SK-N-SH (cell line): ENCODE results near the gene CDK5RAP2. TPM values are rescaled to one million over a fixed set of nuclear protein-coding genes. Genes with fewer than 3 reads are reported as not detected.

ENCODE experiments used
- CTCF ChIA-PET: fragments of 300-600, 350-600 bp; formaldehyde crosslinking; extraction: SDS; loops from one replicate; lab custom pipeline; 2021; lab: Yijun Ruan, JAX
- POLR2A ChIA-PET: fragments of 350-600 bp; sonication (Branson Sonifier 250); formaldehyde crosslinking; extraction: SDS; loops from one replicate; lab custom pipeline; 2020; ENCODE audit warnings: antibody characterized with exemption, inconsistent platforms; lab: Yijun Ruan, JAX
- DNase-seq: peaks from one replicate; pipeline ENCODE4 v3.0.0; 2012
- H2AFZ ChIP-seq: fragments of 200-600 bp; sonication (generic); 2 replicates; pipeline ENCODE4 v1.8.1; 2016; ENCODE audit warnings: antibody characterized with exemption, mild to moderate bottlenecking, low read depth
- H3F3A ChIP-seq: fragments of 200-600 bp; sonication (generic); replicated peaks from 2 replicates; pipeline ENCODE3; 2016; ENCODE audit warnings: antibody characterized with exemption, mild to moderate bottlenecking; ENCODE audit not compliant: insufficient read depth
- H3K27ac ChIP-seq, 2 experiments: fragments of 200-500 bp in 1 of 2; fragments of 200-600 bp in 1 of 2; sonication (Bioruptor generic) in 1 of 2; sonication (generic), shearing (Covaris generic) in 1 of 2; 2 replicates each; pipeline versions ENCODE4 v1.5.1 to v1.6.1; 2014 to 2016; ENCODE audit warnings: low read depth in 2 of 2, inconsistent platforms in 1 of 2, low read length in 1 of 2, mild to moderate bottlenecking in 1 of 2, mixed read lengths in 1 of 2
- H3K27me3 ChIP-seq: fragments of 200-600 bp; sonication (generic), shearing (Covaris generic); 2 replicates; pipeline ENCODE4 v1.6.1; 2016; ENCODE audit warnings: mixed run types; ENCODE audit not compliant: insufficient read depth
- H3K36me3 ChIP-seq, 2 experiments: fragments of 200-500 bp in 1 of 2; fragments of 200-600 bp in 1 of 2; sonication (Bioruptor generic) in 1 of 2; sonication (generic) in 1 of 2; replicated peaks in 1 of 2; 2 replicates each; pipeline versions ENCODE3 to v1.5.1; 2014 to 2016; ENCODE audit warnings: low read length in 1 of 2, mild to moderate bottlenecking in 1 of 2; ENCODE audit not compliant: insufficient read depth in 2 of 2, control insufficient read depth in 1 of 2
- H3K4me1 ChIP-seq, 2 experiments: fragments of 200-500 bp in 1 of 2; fragments of 200-600 bp in 1 of 2; sonication (Bioruptor generic) in 1 of 2; sonication (generic), shearing (Covaris generic) in 1 of 2; 2 replicates each; pipeline versions ENCODE4 v1.5.1 to v1.6.1; 2014 to 2016; ENCODE audit warnings: low read depth in 1 of 2, low read length in 1 of 2, mixed run types in 1 of 2; ENCODE audit not compliant: insufficient read depth in 2 of 2, control insufficient read depth in 1 of 2
- H3K4me2 ChIP-seq: fragments of 200-600 bp; sonication (generic), shearing (Covaris generic); 2 replicates; pipeline ENCODE4 v1.6.1; 2017; ENCODE audit warnings: mixed run types
- H3K4me3 ChIP-seq, 2 experiments: fragments of 200-500 bp in 1 of 2; fragments of 200-600 bp in 1 of 2; sonication (Bioruptor generic) in 1 of 2; sonication (generic), shearing (Covaris generic) in 1 of 2; 2 replicates each; pipeline versions ENCODE4 v1.5.1 to v1.8.1; 2014 to 2016; ENCODE audit warnings: low read depth in 2 of 2, inconsistent platforms in 1 of 2, low read length in 1 of 2, mild to moderate bottlenecking in 1 of 2, mixed read lengths in 1 of 2, moderate library complexity in 1 of 2
- H3K79me2 ChIP-seq: fragments of 200-600 bp; sonication (generic); 2 replicates; pipeline ENCODE4 v1.8.1; 2017; ENCODE audit warnings: mild to moderate bottlenecking; ENCODE audit not compliant: insufficient read depth
- H3K9ac ChIP-seq: fragments of 200-600 bp; sonication (generic); 2 replicates; pipeline ENCODE4 v1.6.1; 2017; ENCODE audit warnings: mixed run types
- H3K9me2 ChIP-seq: fragments of 200-600 bp; sonication (generic); 2 replicates; pipeline ENCODE4 v1.6.1; 2017; ENCODE audit warnings: mixed run types
- H3K9me3 ChIP-seq: fragments of 200-600 bp; sonication (generic); 2 replicates; pipeline ENCODE4 v1.6.1; 2017; ENCODE audit warnings: mixed run types, mild to moderate bottlenecking, moderate library complexity
- H4K20me1 ChIP-seq: fragments of 200-600 bp; sonication (generic); 2 replicates; pipeline ENCODE4 v1.6.1; 2017; ENCODE audit warnings: mild to moderate bottlenecking, mixed run types; ENCODE audit not compliant: insufficient read depth
- CTCF ChIP-seq: fragments of 200-600 bp; sonication (generic); IDR thresholded peaks from 2 replicates; pipeline ENCODE4 v1.6.1; 2017; ENCODE audit warnings: antibody characterized with exemption, mild to moderate bottlenecking, moderate library complexity
- EP300 ChIP-seq, 2 experiments: IDR thresholded peaks; 2 replicates each; pipeline versions ENCODE4 v1.4.0 to v1.6.1; 2012; ENCODE audit warnings: borderline replicate concordance in 1 of 2, low read depth in 1 of 2, low read length in 1 of 2
- GABPA ChIP-seq: IDR thresholded peaks from 2 replicates; pipeline ENCODE4 v1.4.0; 2012; ENCODE audit warnings: low read depth, mild to moderate bottlenecking
- JUND ChIP-seq: IDR thresholded peaks from 2 replicates; pipeline ENCODE4 v1.4.0; 2012
- MEF2A ChIP-seq: IDR thresholded peaks from 2 replicates; pipeline ENCODE4 v1.4.0; 2012; ENCODE audit warnings: low read depth, borderline replicate concordance
- NFIC ChIP-seq: IDR thresholded peaks from 2 replicates; pipeline ENCODE4 v1.4.0; 2012; ENCODE audit warnings: borderline replicate concordance
- NRF1 ChIP-seq: IDR thresholded peaks from 2 replicates; pipeline ENCODE4 v1.6.1; 2012; ENCODE audit warnings: low read depth, mild to moderate bottlenecking, low read length
- PBX3 ChIP-seq: IDR thresholded peaks from 2 replicates; pipeline ENCODE4; 2012
- REST ChIP-seq: IDR thresholded peaks from 2 replicates; pipeline ENCODE4 v1.6.1; 2012; ENCODE audit warnings: mild to moderate bottlenecking, low read depth, low read length, moderate library complexity
- RXRA ChIP-seq: IDR thresholded peaks from 2 replicates; pipeline ENCODE4 v1.4.0; 2012; ENCODE audit warnings: low read depth, mild to moderate bottlenecking, borderline replicate concordance
- SIN3A ChIP-seq: IDR thresholded peaks from 2 replicates; pipeline ENCODE4 v1.6.1; 2012; ENCODE audit warnings: low read depth, mild to moderate bottlenecking, low read length, moderate library complexity, borderline replicate concordance
- TAF1 ChIP-seq: IDR thresholded peaks from 2 replicates; pipeline ENCODE4 v1.6.1; 2012; ENCODE audit warnings: low read depth, mild to moderate bottlenecking, low read length, moderate library complexity, borderline replicate concordance
- TCF12 ChIP-seq: IDR thresholded peaks from 2 replicates; pipeline ENCODE4 v1.4.0; 2012
- TEAD4 ChIP-seq: IDR thresholded peaks from 2 replicates; pipeline ENCODE4 v1.4.0; 2012; ENCODE audit warnings: mild to moderate bottlenecking, borderline replicate concordance; ENCODE audit not compliant: insufficient read depth
- USF1 ChIP-seq: IDR thresholded peaks from 2 replicates; pipeline ENCODE4 v1.4.0; 2012; ENCODE audit warnings: low read depth, borderline replicate concordance
- ZBTB33 ChIP-seq: IDR thresholded peaks from 2 replicates; pipeline ENCODE4 v1.4.0; 2012; ENCODE audit warnings: low read depth, borderline replicate concordance
- WGBS: methylation state at CpG from one replicate; pipeline ENCODE4 v1.1.6; 2017; ENCODE audit warnings: low lambda C conversion rate; 5-methylcytosine and 5-hydroxymethylcytosine counted together
- polyA plus RNA-seq, 3 experiments: library from polyadenylated mRNA; depleted of rRNA; stranded (reverse); fragments of >200 nt; gene quantifications; 2 replicates each; pipeline ENCODE4 v1.2.3, GENCODE V29; 2012

Gene CDK5RAP2
- polyA plus RNA-seq, 1 of the 3 experiments (the other 2 are of a cell fraction): 20.7 TPM

GRCh38 chr9:120485788-120486187 is 94.2 kb downstream of the CDK5RAP2 start:
- Histone ChIP-seq H3K9me3 (no peaks in the 10 kb centered on the region), H2AFZ (no peak overlapping the region), H3K9me2 (no peaks in the 10 kb centered on the region), H4K20me1 (no peaks in the 10 kb centered on the region), H3K36me3 (peaks cover 20 to 42% of the 10 kb centered on the region in 2 experiments), H3K4me3 (no peak overlapping the region), H3K4me2 (no peak overlapping the region), H3K9ac (no peak overlapping the region), H3F3A (no peaks in the 10 kb centered on the region), H3K27ac (no peak overlapping the region; a peak in 1 of 4 replicates), H3K27me3 (no peaks in the 10 kb centered on the region), H3K79me2 (no peaks in the 10 kb centered on the region), H3K4me1 (peaks cover 5 to 24% of the 10 kb centered on the region in 2 experiments; a peak in 2 of 4 replicates)
- ChIA-PET CTCF (interaction anchor here (0.7 to 2.8 kb wide), 3 partner anchors 9 to 400 kb away, joined by 3 to 17 read pairs (median 3); no protein-coding TSS in a partner anchor), POLR2A (no interaction called here)
- 86% methylated on average over 3 of the region's 3 CpGs for WGBS
- TF ChIP-seq ZBTB33 (no peak), GABPA (no peak), EP300 (IDR thresholded peaks at IDR 0.05; ENCODE audit: borderline replicate concordance in 1 of 2, low read depth in 1 of 2, low read length in 1 of 2) (no peak), RXRA (no peak), REST (no peak), USF1 (no peak), CTCF (no peak), NRF1 (no peak), TEAD4 (no peak), MEF2A (no peak), SIN3A (no peak), NFIC (no peak), TCF12 (no peak), TAF1 (no peak), JUND (no peak), PBX3 (no peak)
- DNase-seq: no peak
